NT2/D1 (cell line): ENCODE results near the gene PLEKHG5.

Experiments used
- SUZ12 ChIP-seq: IDR thresholded peaks from 2 replicates; pipeline ENCODE4 v1.6.1; 2011; ENCODE audit not compliant: insufficient read length, insufficient read depth; ENCODE audit errors: extremely low read depth
- YY1 ChIP-seq: IDR thresholded peaks from 2 replicates; pipeline ENCODE4 v1.6.1; 2011; ENCODE audit not compliant: insufficient read length, insufficient read depth
- ZNF274 ChIP-seq: IDR thresholded peaks from 2 replicates; pipeline ENCODE4 v1.6.1; 2011; ENCODE audit warnings: mild to moderate bottlenecking, low read depth, low read length

GRCh38 chr1:6435547-6435946 lies 55.9 kb downstream of the PLEKHG5 start:
- TF ChIP-seq YY1, result no peak
- TF ChIP-seq ZNF274, result no peak
- TF ChIP-seq SUZ12, result no peak
